Astrocyte (in vitro differentiated cells and primary cell): ENCODE measurements around the gene CHCHD6.

ENCODE experiments used
- EZH2 ChIP-seq: IDR thresholded peaks from 2 replicates; pipeline ENCODE4 v1.6.1; 2012; ENCODE audit warnings: mild to moderate bottlenecking, low read length, inconsistent platforms; ENCODE audit not compliant: insufficient read depth
- TF ChIP-seq, protein P1 (sequence below): IDR thresholded peaks from 2 replicates; pipeline ENCODE4 v1.5.1; 2011; ENCODE audit warnings: low read depth, mild to moderate bottlenecking, inconsistent platforms, low read length, moderate library complexity; ENCODE audit not compliant: insufficient read depth

DNA sequence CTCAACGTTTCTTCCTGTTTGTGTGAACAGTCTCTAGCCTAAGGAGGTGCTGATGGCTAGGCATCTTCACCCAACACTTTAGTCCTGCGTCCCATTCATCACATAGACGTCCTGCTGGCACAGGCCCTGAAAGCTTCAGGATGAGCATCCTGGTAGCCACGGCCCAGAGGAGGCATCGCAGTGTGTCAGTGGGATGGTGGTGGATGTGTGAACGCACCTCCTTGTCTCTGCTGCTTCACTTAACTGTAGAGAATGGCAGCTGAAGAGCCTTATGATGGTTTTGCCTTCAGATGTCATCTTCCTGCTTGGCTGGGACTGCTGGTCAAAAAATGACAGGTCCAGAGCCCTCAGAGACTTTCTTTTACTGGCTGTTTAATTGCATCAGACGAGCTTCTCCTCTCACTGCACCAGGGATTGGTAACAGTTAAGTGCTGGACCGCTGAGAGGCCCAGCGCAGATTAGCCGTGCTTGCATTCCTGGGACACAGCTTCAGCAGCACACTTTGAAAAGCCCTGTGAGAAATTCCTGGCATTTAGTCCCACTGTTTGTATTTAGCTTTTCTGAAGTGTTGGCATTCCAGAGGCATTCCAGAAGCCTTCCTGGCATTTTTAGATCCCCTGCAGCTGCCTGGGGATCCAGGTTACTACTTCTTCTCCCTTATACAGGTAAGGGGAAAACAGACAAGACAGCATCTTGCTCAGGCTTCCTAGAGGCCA is 146.5 kb downstream of the CHCHD6 start:
- TF ChIP-seq, protein P1, sequence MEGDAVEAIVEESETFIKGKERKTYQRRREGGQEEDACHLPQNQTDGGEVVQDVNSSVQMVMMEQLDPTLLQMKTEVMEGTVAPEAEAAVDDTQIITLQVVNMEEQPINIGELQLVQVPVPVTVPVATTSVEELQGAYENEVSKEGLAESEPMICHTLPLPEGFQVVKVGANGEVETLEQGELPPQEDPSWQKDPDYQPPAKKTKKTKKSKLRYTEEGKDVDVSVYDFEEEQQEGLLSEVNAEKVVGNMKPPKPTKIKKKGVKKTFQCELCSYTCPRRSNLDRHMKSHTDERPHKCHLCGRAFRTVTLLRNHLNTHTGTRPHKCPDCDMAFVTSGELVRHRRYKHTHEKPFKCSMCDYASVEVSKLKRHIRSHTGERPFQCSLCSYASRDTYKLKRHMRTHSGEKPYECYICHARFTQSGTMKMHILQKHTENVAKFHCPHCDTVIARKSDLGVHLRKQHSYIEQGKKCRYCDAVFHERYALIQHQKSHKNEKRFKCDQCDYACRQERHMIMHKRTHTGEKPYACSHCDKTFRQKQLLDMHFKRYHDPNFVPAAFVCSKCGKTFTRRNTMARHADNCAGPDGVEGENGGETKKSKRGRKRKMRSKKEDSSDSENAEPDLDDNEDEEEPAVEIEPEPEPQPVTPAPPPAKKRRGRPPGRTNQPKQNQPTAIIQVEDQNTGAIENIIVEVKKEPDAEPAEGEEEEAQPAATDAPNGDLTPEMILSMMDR, result no peak
- no peak for TF ChIP-seq EZH2
